Measurements from ENCODE around the gene YTHDC2.

Gene YTHDC2

GRCh38 chr5:113572716-113573115, 59.2 kb downstream of the YTHDC2 start:
- TF ChIP-seq LEF1 (IDR thresholded peaks at IDR 0.05; ENCODE audit: borderline replicate concordance) (no peak), ARNT (IDR thresholded peaks at IDR 0.05) (no peak), FOXM1 (IDR thresholded peaks at IDR 0.05; ENCODE audit: borderline replicate concordance) (no peak), BHLHE40 (IDR thresholded peaks at IDR 0.05; ENCODE audit: borderline replicate concordance) (no peak), SP1 (IDR thresholded peaks at IDR 0.05) (no peak), CTBP1 (IDR thresholded peaks at IDR 0.05; ENCODE audit: borderline replicate concordance) (no peak), FOXK2 (IDR thresholded peaks at IDR 0.05) (no peak), ZNF384 (IDR thresholded peaks at IDR 0.05) (no peak), HDGF (IDR thresholded peaks at IDR 0.05; ENCODE audit: borderline replicate concordance) (no peak), ELF4 (IDR thresholded peaks at IDR 0.05) (no peak), PKNOX1 (IDR thresholded peaks at IDR 0.05) (no peak), FOXA1 (IDR thresholded peaks at IDR 0.05) (no peak), SUZ12 (IDR thresholded peaks at IDR 0.05) (no peak), L3MBTL2 (conservative IDR thresholded peaks at IDR 0.05) (no peak), TARDBP (IDR thresholded peaks at IDR 0.05) (no peak), NFRKB (IDR thresholded peaks at IDR 0.05) (no peak)

GRCh38 chr5:113574417-113574816, 60.9 kb downstream of the YTHDC2 start:
- TF ChIP-seq L3MBTL2 (conservative IDR thresholded peaks at IDR 0.05), result no peak
- no peak for TF ChIP-seq FOXM1 (IDR thresholded peaks at IDR 0.05; ENCODE audit: borderline replicate concordance)
- TF ChIP-seq HDGF (IDR thresholded peaks at IDR 0.05; ENCODE audit: borderline replicate concordance), result no peak
- TF ChIP-seq TARDBP (IDR thresholded peaks at IDR 0.05), result no peak
- no peak for TF ChIP-seq BHLHE40 (IDR thresholded peaks at IDR 0.05; ENCODE audit: borderline replicate concordance)
- no peak for TF ChIP-seq ARNT (IDR thresholded peaks at IDR 0.05)
- no peak for TF ChIP-seq ELF4 (IDR thresholded peaks at IDR 0.05)
- no peak for TF ChIP-seq PKNOX1 (IDR thresholded peaks at IDR 0.05)
- no peak for TF ChIP-seq FOXA1 (IDR thresholded peaks at IDR 0.05)
- TF ChIP-seq ZNF384 (IDR thresholded peaks at IDR 0.05), result no peak
- TF ChIP-seq CTBP1 (IDR thresholded peaks at IDR 0.05; ENCODE audit: borderline replicate concordance), result no peak
- no peak for TF ChIP-seq NFRKB (IDR thresholded peaks at IDR 0.05)
- no peak for TF ChIP-seq SP1 (IDR thresholded peaks at IDR 0.05)
- no peak for TF ChIP-seq LEF1 (IDR thresholded peaks at IDR 0.05; ENCODE audit: borderline replicate concordance)
- TF ChIP-seq FOXK2 (IDR thresholded peaks at IDR 0.05), result no peak
- no peak for TF ChIP-seq SUZ12 (IDR thresholded peaks at IDR 0.05)
- DNase-seq (ENCODE audit: extremely low spot score), result no peak
- POLR2A ChIA-PET, result no interaction called here
- CTCF ChIA-PET, result no interaction called here

More at GRCh38 chr5:113572716-113573115, 59.2 kb downstream of the YTHDC2 start:
- CTCF ChIA-PET, result no interaction called here
- POLR2A ChIA-PET, result no interaction called here
- DNase-seq (ENCODE audit: extremely low spot score), result no peak

- POLR2A ChIA-PET, result no interaction called here
- CTCF ChIA-PET, result no interaction called here
- no peak for DNase-seq (ENCODE audit: extremely low spot score)
- TF ChIP-seq LEF1 (IDR thresholded peaks at IDR 0.05; ENCODE audit: borderline replicate concordance) (no peak), ELF4 (IDR thresholded peaks at IDR 0.05) (no peak), BHLHE40 (IDR thresholded peaks at IDR 0.05; ENCODE audit: borderline replicate concordance) (no peak), FOXA1 (IDR thresholded peaks at IDR 0.05) (no peak), FOXM1 (IDR thresholded peaks at IDR 0.05; ENCODE audit: borderline replicate concordance) (no peak), CTBP1 (IDR thresholded peaks at IDR 0.05; ENCODE audit: borderline replicate concordance) (no peak), SUZ12 (IDR thresholded peaks at IDR 0.05) (no peak), SP1 (IDR thresholded peaks at IDR 0.05) (no peak), ZNF384 (IDR thresholded peaks at IDR 0.05) (no peak), PKNOX1 (IDR thresholded peaks at IDR 0.05) (no peak), L3MBTL2 (conservative IDR thresholded peaks at IDR 0.05) (no peak), HDGF (IDR thresholded peaks at IDR 0.05; ENCODE audit: borderline replicate concordance) (no peak), TARDBP (IDR thresholded peaks at IDR 0.05) (no peak), NFRKB (IDR thresholded peaks at IDR 0.05) (no peak), ARNT (IDR thresholded peaks at IDR 0.05) (no peak)
Measured at GRCh38 chr5:113575074-113575473, 61.6 kb downstream of the YTHDC2 start.

GRCh38 chr5:113578091-113578490, 64.6 kb downstream of the YTHDC2 start:
- POLR2A ChIA-PET, result no interaction called here

GRCh38 chr5:113581388-113581787, 67.9 kb downstream of the YTHDC2 start:
- DNase-seq (ENCODE audit: extremely low spot score), result no peak
- ChIA-PET POLR2A (no interaction called here), CTCF (interaction anchor here (0.5 to 0.6 kb wide), 2 partner anchors 25 to 28 kb away, joined by 3 read pairs; no protein-coding TSS in a partner anchor)
- TF ChIP-seq SP1 (IDR thresholded peaks at IDR 0.05) (no peak), ARNT (IDR thresholded peaks at IDR 0.05) (no peak), L3MBTL2 (conservative IDR thresholded peaks at IDR 0.05) (no peak)

More at GRCh38 chr5:113578091-113578490, 64.6 kb downstream of the YTHDC2 start:
- CTCF ChIA-PET, result no interaction called here
- DNase-seq (ENCODE audit: extremely low spot score), result no peak
- TF ChIP-seq FOXM1 (IDR thresholded peaks at IDR 0.05; ENCODE audit: borderline replicate concordance) (no peak), ARNT (IDR thresholded peaks at IDR 0.05) (no peak), FOXA1 (IDR thresholded peaks at IDR 0.05) (no peak), ZNF384 (IDR thresholded peaks at IDR 0.05) (no peak), SP1 (IDR thresholded peaks at IDR 0.05) (no peak), LEF1 (IDR thresholded peaks at IDR 0.05; ENCODE audit: borderline replicate concordance) (no peak), CTBP1 (IDR thresholded peaks at IDR 0.05; ENCODE audit: borderline replicate concordance) (no peak), BHLHE40 (IDR thresholded peaks at IDR 0.05; ENCODE audit: borderline replicate concordance) (no peak)

GRCh38 chr5:113598150-113598549, 84.7 kb downstream of the YTHDC2 start:
- CTCF ChIA-PET, result no interaction called here
- DNase-seq (ENCODE audit: extremely low spot score), result no peak
- TF ChIP-seq NFRKB (IDR thresholded peaks at IDR 0.05), result no peak
- TF ChIP-seq FOXA1 (IDR thresholded peaks at IDR 0.05), result no peak
- TF ChIP-seq CTBP1 (IDR thresholded peaks at IDR 0.05; ENCODE audit: borderline replicate concordance), result no peak
- no peak for TF ChIP-seq LEF1 (IDR thresholded peaks at IDR 0.05; ENCODE audit: borderline replicate concordance)
- TF ChIP-seq ELF4 (IDR thresholded peaks at IDR 0.05), result no peak
- TF ChIP-seq L3MBTL2 (conservative IDR thresholded peaks at IDR 0.05), result no peak
- no peak for TF ChIP-seq SP1 (IDR thresholded peaks at IDR 0.05)
- no peak for TF ChIP-seq ARNT (IDR thresholded peaks at IDR 0.05)
- TF ChIP-seq FOXK2 (IDR thresholded peaks at IDR 0.05), result no peak
- no peak for TF ChIP-seq SUZ12 (IDR thresholded peaks at IDR 0.05)
- no peak for TF ChIP-seq TARDBP (IDR thresholded peaks at IDR 0.05)
- POLR2A ChIA-PET, result no interaction called here

Data from HEK293T (cell line).